Keratinocyte (primary cell): ENCODE results near the gene RDH5.

Experiments
- CTCF ChIP-seq, 3 experiments: IDR thresholded peaks in 1 of 3; conservative IDR thresholded peaks in 1 of 3; optimal IDR thresholded peaks in 1 of 3; 2 replicates in 2 of 3; 3 replicates in 1 of 3; pipeline versions ENCODE3 to v1.5.1; 2011; ENCODE audit warnings: low read length in 3 of 3, mild to moderate bottlenecking in 3 of 3, moderate library complexity in 2 of 3, control low read depth in 1 of 3, inconsistent platforms in 1 of 3; ENCODE audit not compliant: insufficient read depth in 2 of 3; ENCODE audit errors: extremely low read depth in 1 of 3
- EZH2 ChIP-seq: IDR thresholded peaks from one replicate; pipeline ENCODE4 v1.6.1; 2012; ENCODE audit warnings: inconsistent platforms, mild to moderate bottlenecking, low read length, moderate library complexity

DNA sequence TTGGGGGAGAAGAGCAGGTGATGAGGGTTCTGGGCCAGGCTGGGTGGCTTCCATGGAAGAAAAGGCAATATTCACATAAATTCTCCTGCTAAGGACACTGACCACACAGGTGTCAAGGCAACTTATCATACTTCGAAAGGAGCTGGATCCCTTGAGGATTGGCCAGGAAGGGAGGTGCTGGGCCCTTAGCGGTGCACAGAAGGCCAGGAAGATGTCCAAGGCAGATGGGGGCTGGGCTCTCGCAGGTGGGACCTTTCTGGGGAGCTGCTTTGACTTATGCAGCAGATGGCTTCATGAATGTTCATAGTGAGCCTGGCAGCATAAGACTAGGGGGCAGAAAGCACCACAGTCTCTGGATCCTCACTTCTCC is 4.7 kb downstream of the RDH5 start:
- TF ChIP-seq EZH2 (no peak), CTCF (optimal IDR thresholded peaks at IDR 0.05 in 1 of 3, IDR thresholded peaks at IDR 0.05 in 1 of 3, conservative IDR thresholded peaks at IDR 0.05 in 1 of 3; ENCODE audit: extremely low read depth in 1 of 3, insufficient read depth in 2 of 3, low read length in 3 of 3) (no peak)
